Measurements from ENCODE around the gene C4B.
"Not testable (repeated sequence)": the region's sequence is repeated elsewhere in the genome, so short reads cannot be mapped to it uniquely, and the experiment has no call there.

- not testable (repeated sequence) for TF ChIP-seq L3MBTL2 (conservative IDR thresholded peaks at IDR 0.05); NFRKB (IDR thresholded peaks at IDR 0.05); SUZ12 (IDR thresholded peaks at IDR 0.05); CTBP1 (IDR thresholded peaks at IDR 0.05; ENCODE audit: borderline replicate concordance); ZNF384 (IDR thresholded peaks at IDR 0.05); SP1 (IDR thresholded peaks at IDR 0.05); HDGF (IDR thresholded peaks at IDR 0.05; ENCODE audit: borderline replicate concordance); ELF4 (IDR thresholded peaks at IDR 0.05); FOXK2 (IDR thresholded peaks at IDR 0.05); ARNT (IDR thresholded peaks at IDR 0.05); BHLHE40 (IDR thresholded peaks at IDR 0.05; ENCODE audit: borderline replicate concordance); FOXM1 (IDR thresholded peaks at IDR 0.05; ENCODE audit: borderline replicate concordance); TARDBP (IDR thresholded peaks at IDR 0.05)
- TF ChIP-seq, protein P1, sequence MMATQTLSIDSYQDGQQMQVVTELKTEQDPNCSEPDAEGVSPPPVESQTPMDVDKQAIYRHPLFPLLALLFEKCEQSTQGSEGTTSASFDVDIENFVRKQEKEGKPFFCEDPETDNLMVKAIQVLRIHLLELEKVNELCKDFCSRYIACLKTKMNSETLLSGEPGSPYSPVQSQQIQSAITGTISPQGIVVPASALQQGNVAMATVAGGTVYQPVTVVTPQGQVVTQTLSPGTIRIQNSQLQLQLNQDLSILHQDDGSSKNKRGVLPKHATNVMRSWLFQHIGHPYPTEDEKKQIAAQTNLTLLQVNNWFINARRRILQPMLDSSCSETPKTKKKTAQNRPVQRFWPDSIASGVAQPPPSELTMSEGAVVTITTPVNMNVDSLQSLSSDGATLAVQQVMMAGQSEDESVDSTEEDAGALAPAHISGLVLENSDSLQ (IDR thresholded peaks at IDR 0.05), result not testable (repeated sequence)
These were observed 33.6 kb upstream of the C4B start for GRCh38 chr6:31980998-31981397.
